Measurements from ENCODE around the gene VEPH1.

VEPH1 gene

DNA sequence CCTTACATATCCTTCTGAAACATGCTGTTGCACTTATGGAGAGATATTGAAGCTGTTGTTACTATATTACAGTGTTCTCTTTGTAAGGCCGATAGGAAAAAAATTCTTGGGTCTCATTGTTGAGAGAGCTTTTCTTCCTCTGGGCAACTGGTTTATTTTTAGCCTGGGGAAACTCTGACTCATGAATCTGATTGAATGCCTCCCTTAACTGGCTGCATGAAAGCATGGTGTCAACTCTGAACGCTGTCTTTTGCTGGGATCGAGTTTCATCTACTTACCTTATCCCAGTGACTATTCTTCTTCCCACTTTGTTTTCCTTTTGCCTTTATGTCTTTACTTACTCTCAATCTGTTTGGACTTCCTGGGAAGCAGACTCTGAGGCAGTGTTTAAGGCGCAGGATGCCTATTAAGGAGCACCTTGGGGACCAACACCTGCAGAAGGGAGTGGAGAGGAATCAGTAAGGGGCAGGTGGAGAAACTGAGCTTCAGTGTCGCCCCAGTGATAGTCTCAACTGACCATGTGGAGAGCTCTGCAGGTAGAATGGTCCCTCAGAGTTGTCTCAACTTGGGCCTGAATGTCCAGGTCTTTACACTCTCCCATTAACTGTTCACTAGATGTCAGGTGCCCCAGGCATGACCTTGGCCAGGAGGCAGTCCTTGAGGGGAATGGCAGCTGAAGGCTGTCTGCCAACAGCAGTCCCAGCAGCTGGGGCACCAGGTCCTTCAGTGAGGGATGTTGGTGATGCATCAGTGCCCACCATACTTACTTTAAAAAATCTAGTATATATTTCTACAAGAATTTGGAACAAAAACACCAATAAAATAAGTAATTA lies 254.4 kb downstream of the VEPH1 start:
- H3K27ac ChIP-seq: peak overlapping the region in 4 of 21 experiments; percentile 13 to 43 (median 23)
- no peak overlapping the region for H3K4me3 ChIP-seq

GRCh38 chr3:157247391-157247790 lies 255.8 kb downstream of the VEPH1 start:
- Histone ChIP-seq H3K27ac (peak overlapping the region in 2 of 21 experiments; percentile 19 to 27), H3K4me3 (no peak overlapping the region)

GRCh38 chr3:157242836-157243235 lies 260.4 kb downstream of the VEPH1 start:
- Histone ChIP-seq H3K27ac (no peak overlapping the region), H3K4me3 (no peak overlapping the region)

- Histone ChIP-seq H3K4me3 (no peak overlapping the region), H3K27ac (no peak overlapping the region)
These were observed 261.6 kb downstream of the VEPH1 start for GRCh38 chr3:157241599-157241998.

DNA sequence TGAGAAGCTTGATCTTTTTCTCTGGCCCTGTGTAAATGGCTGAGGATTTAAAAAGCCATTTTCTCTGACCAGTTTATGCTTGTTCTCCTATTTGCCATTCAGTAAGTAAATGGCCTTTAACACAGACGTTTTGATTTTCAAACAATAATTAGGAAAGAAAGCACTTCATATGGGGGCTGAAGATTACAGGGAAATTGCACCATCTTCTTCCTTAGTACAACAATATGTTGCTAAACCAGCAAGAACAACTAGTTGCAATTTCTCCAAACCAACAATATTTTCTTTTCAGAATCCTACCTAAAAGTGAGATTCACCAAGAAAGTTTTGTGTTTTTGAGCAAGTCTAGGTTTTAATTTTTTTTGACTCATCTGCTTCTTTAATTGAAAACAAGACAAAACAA lies 262.8 kb downstream of the VEPH1 start:
- Histone ChIP-seq H3K4me3 (no peak overlapping the region), H3K27ac (no peak overlapping the region)

DNA sequence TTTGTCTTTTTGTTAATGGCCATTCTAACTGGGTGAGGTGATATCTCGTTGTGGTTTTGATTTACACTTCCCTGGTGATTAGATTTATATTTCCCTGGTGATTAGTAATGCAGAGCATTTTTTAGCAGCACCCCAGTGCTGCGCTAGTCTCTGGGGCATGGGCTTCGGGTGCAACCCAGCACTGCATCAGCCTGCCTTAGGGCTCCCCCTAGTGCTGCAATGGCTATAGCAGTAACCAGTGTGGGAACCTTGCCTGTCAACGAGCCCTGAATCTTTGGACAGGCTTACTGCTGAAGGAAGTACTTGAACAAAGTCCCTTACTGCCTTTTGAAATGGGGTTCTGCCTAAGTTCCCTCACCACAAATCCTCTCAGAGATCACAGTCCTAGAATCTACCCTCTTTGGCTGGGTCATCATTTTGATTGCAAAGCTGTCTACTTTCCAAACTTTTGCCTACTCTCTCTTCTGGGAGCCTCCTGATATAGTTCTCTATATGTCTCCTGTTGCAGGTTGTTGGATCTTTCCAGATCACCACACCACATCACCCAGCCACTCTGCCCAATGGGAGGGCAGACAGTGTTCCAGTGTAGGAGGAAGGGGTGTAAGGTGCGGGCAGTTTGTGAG lies 264.0 kb downstream of the VEPH1 start:
- Histone ChIP-seq H3K27ac (no peak overlapping the region), H3K4me3 (no peak overlapping the region)

DNA sequence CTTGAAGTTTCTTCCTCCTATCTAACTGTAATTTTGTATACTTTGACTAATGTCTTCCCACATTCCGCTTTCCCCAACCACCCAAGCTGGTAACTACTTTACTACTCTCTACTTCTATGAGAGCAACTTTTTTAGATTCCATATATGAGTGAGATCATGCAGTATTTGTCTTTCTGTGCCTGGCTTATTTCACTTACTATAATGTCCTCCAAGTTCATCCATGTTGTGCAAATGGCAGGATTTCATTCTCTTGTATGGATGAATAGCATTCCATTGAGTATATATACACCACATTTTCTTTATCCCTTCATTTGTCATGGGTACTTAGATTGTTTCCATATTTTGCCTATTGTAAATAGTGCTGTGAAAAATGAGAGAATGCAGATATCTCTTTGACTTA lies 264.8 kb downstream of the VEPH1 start:
- H3K4me3 ChIP-seq: no peak overlapping the region
- no peak overlapping the region for H3K27ac ChIP-seq

GRCh38 chr3:157237886-157238285 lies 265.3 kb downstream of the VEPH1 start:
- H3K27ac ChIP-seq: no peak overlapping the region

GRCh38 chr3:157235291-157235690 lies 267.9 kb downstream of the VEPH1 start:
- H3K4me3 ChIP-seq: no peak overlapping the region
- H3K27ac ChIP-seq: no peak overlapping the region

More at GRCh38 chr3:157237886-157238285, 265.3 kb downstream of the VEPH1 start:
- H3K4me3 ChIP-seq: no peak overlapping the region

- Histone ChIP-seq H3K4me3 (no peak overlapping the region), H3K27ac (no peak overlapping the region)
These were observed 269.3 kb downstream of the VEPH1 start for GRCh38 chr3:157233923-157234322.

DNA sequence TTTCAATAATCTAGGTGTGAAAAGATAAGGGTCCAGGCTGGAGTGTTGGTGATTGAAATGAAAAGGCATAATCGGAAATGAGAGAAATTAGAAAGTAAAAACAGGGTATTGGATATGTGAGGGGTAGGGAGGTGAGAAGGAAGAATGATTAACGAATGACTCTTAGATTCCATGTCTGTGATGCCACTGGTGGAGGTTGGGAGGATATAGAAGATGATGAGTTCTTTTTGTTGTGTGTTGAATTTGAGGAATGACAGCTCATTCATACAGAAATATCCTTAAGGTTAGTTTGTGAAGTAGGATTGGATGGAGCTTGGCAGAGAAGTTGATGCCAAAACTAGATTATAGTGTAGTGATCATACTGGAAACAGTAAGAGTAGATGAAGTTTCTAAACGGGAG lies 271.1 kb downstream of the VEPH1 start:
- no peak overlapping the region for H3K4me3 ChIP-seq
- H3K27ac ChIP-seq: no peak overlapping the region

DNA sequence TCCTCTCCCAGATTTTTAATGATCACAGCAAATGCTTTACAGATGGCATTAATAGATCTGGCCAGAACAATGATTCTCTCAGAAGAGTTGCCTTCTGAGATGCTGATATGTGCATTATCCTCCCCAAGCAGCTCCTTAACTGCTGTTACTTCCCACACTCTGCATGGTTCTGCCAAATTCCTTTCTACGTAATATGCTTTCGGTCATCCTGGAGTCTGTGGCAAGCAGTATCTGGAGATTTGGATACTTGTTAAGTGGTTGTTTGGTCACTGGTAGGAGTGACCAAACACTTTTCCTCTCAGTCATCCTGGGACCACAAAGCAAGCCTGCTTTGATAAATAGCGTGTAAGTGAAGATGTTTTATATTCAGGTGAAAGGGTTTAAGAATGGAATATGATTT lies 272.1 kb downstream of the VEPH1 start:
- Histone ChIP-seq H3K4me3 (no peak overlapping the region), H3K27ac (no peak overlapping the region)

DNA sequence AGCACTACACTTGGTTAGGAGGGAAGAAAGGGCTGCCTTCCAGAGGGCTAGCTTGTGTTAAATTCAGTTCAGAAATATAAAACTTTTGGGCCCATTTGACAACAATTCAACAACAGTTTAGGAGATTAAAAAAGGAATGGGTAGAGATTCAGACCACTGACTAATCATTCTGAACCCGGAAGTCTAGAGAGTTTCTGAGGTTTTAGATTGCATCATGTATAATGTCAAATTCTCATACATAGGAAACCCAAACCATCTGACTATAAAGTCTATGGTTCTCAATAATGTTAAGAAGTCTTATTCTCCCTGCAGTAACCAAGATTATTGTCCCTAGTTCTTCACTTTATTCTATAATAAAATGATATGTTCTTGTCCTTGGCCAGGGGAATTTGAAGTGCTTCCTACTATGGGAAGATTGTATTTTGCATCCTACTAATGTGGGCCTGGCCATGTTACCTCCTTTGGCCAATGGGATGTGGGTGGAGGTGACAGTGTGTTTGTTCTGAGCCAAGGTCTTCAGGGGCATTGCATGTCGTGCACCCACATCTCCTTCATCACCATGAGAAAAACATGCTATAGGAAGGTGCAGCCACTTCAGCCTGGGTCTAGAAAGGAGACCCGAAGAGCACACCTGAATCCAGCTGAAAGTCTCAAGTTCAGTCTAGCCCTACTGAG lies 276.9 kb downstream of the VEPH1 start:
- no peak overlapping the region for H3K27ac ChIP-seq
- H3K4me3 ChIP-seq: no peak overlapping the region

- H3K27ac ChIP-seq: no peak overlapping the region
These were observed 278.2 kb downstream of the VEPH1 start for GRCh38 chr3:157225001-157225400.

GRCh38 chr3:157220883-157221282 lies 282.3 kb downstream of the VEPH1 start:
- H3K4me3 ChIP-seq: no peak overlapping the region
- no peak overlapping the region for H3K27ac ChIP-seq

More at GRCh38 chr3:157225001-157225400, 278.2 kb downstream of the VEPH1 start:
- H3K4me3 ChIP-seq: no peak overlapping the region

- Histone ChIP-seq H3K27ac (no peak overlapping the region), H3K4me3 (no peak overlapping the region)
These were observed 283.0 kb downstream of the VEPH1 start for GRCh38 chr3:157220211-157220610.

DNA sequence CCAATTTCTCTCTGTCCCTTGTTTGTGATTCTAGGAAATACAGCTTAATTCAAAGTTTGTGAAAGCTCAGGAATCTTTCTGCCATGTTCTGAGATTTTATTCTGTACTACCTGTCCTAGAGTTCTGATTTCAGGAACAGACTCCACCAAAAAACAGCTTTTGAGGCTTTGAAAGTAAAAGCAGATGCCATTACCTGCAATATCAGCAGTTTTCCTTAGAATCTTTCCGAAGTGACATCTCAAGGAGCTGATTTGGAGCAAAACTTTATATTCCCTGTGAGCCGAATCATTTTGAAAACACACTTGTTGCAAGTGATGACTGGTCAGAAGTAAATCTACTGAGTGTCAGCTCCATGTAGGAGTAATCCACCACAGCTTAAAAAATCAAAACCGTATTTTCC lies 284.0 kb downstream of the VEPH1 start:
- no peak overlapping the region for H3K4me3 ChIP-seq

More for the DNA sequence above, 284.0 kb downstream of the VEPH1 start:
- no peak overlapping the region for H3K27ac ChIP-seq
